Measurements from ENCODE around the gene IL12A.

IL12A gene

GRCh38 chr3:160038862-160039562, 50.4 kb downstream of the IL12A start:
- DNase-seq = peak; percentile 13 to 48

GRCh38 chr3:160040181-160040580, 51.5 kb downstream of the IL12A start:
- DNase-seq = no peak

- DNase-seq = no peak
Observed at GRCh38 chr3:160041465-160041864, 52.8 kb downstream of the IL12A start.

- no peak for DNase-seq
Observed at GRCh38 chr3:160044121-160044520, 55.5 kb downstream of the IL12A start.
